Measurements from ENCODE around the gene ARRDC1.
A peak's percentile ranks its signal among the peaks of the same experiment; 100 is the strongest.
"Not testable (repeated sequence)": the region's sequence is repeated elsewhere in the genome, so short reads cannot be mapped to it uniquely, and the experiment has no call there.

Gene ARRDC1

GRCh38 chr9:137613738-137614523 is 8.4 kb downstream of the ARRDC1 start:
- no peak for DNase-seq

DNA sequence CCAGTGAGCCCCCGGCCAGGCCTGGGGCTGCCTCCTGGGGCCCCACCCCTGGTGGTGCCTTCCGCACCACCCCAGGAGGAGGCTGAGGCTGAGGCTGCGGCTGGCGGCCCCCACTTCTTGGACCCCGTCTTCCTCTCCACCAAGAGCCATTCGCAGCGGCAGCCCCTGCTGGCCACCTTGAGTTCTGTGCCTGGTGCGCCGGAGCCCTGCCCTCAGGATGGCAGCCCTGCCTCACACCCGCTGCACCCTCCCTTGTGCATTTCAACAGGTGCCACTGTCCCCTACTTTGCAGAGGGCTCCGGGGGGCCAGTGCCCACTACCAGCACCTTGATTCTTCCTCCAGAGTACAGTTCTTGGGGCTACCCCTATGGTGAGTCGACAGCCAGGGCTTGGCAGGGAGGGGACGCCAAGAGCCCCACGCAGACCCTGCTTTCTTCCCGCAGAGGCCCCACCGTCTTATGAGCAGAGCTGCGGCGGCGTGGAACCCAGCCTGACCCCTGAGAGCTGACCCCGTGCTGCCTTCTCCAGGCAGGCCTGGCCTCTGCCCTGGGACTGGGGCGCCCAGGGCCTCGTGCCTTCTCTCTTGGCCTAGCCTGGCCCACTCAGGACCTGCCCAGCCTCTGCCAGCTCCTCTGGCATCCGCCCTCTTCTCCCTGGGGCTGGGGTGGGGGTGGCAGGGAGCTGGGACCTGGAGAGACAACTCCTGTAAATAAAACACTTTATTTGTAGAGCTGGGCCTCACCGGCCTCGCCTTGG is 9.3 kb downstream of the ARRDC1 start:
- DNase-seq: no peak

- DNase-seq: no peak
These were observed 9.9 kb downstream of the ARRDC1 start for GRCh38 chr9:137615387-137615871.

DNA sequence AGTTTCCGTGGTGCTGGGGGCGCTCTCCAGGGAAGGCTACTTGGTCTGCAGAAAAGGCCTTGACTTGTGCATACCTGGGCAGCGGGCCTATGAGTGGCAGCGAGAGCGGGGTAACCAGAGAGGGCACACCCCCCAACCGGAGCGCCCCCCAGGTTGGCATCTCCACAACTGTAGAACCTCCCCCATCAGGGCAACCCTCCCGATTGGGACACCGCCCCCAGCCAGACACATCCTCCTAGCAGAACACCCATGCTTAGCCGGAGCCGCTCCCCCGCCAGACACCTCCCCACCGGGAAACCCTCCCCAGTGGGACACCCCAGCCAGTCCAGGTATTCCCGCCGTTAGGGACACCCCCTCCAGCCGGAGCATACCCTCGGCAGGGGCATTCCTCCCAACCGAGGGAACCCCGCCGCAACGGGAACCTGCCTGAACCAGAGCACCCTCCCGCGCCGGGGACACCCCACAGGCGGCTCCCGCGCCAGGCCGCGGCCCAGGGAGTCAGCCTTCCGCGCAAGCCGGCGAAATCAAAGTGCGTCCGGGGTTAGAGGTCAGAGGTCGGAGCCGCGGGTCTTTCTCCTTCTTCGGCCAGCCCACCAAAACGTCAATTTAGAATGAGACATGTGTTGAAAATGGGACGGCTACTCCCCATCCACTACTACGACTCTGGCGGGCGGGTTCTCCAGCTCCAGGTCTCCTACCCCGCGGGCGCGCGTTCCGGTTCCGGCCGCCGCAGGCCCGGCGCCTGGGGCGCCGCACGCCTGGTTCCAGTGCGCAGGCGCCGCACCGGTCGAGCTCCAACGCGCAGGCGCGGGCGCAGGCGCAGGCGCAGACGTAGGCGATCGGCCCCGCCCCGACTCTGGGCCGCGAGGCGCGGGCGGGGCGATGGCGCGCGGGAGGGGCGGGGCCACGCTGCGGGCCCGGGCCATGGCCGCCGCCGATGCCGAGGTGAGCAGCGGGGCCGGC is 12.9 kb downstream of the ARRDC1 start, which contains the start of gene EHMT1:
EHMT1 (plus strand) TSS at position 901 of the 963 bp plus-strand sequence; CDS start at position 925, 24 bp downstream.
- peak; percentile 88 for DNase-seq

- DNase-seq: no peak
These were observed 14.0 kb downstream of the ARRDC1 start for GRCh38 chr9:137619240-137620047.

DNA sequence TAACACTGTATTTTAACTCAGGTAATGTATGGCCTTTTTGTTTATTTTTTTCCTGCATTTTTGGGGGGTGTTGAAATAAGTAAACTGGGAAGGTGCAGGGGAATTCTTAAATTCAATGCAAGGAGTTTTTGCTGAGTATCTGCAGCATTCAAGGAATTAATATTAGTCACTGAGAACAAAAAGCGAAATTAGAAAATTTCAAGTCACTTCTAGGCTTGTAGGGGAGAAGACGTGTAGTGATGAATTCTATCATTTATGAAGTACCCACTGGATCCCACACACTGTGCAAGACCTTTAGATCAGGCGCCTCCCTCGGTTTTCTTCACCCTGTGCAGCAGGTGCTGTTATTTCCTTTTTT is 14.5 kb downstream of the ARRDC1 start:
- DNase-seq: no peak

DNA sequence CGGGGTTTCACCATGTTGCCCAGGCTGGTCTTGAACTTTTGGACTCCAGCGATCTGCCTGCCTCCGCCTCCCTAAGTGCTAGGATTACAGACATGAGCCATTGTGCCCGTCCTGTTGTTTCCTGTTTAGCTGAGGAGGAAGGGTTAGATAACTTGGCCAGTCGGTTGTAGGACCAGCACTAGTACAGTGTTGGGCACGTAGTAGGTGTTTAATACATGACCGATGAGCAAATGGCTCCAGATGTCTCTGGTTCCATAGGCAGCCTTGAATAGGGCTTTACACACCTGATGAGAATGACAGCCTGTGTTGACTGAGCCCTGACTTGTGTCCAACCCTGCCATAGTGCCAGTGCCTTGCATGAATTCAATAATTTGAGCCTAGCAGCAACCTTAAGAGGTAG is 15.1 kb downstream of the ARRDC1 start:
- no peak for DNase-seq

GRCh38 chr9:137621131-137621757 is 15.8 kb downstream of the ARRDC1 start:
- DNase-seq: no peak

DNA sequence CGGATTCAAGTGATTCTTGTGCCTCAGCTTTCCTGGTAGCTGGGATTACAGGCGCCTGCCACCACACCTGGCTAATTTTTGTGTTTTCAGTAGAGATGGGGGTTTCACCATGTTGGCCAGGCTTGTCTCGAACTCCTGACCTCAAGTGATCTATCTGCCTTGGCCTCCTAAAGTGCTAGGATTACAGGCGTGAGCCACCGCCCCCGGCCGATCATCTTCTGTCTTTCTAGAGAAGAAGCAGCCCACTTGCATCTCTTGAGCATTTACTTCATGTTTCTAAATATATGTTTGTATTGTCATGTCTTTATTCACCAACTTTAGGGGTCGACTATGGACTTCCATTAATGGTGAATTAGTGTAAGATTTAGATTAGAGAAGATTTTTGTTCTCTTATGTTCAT is 16.7 kb downstream of the ARRDC1 start:
- not testable (repeated sequence) for DNase-seq

- DNase-seq: no peak
These were observed 21.0 kb downstream of the ARRDC1 start for GRCh38 chr9:137626464-137626863.

GRCh38 chr9:137627406-137627805 is 21.9 kb downstream of the ARRDC1 start:
- not testable (repeated sequence) for DNase-seq

GRCh38 chr9:137630126-137630525 is 24.6 kb downstream of the ARRDC1 start:
- DNase-seq: no peak

- no peak for DNase-seq
These were observed 25.2 kb downstream of the ARRDC1 start for GRCh38 chr9:137630679-137631078.

DNA sequence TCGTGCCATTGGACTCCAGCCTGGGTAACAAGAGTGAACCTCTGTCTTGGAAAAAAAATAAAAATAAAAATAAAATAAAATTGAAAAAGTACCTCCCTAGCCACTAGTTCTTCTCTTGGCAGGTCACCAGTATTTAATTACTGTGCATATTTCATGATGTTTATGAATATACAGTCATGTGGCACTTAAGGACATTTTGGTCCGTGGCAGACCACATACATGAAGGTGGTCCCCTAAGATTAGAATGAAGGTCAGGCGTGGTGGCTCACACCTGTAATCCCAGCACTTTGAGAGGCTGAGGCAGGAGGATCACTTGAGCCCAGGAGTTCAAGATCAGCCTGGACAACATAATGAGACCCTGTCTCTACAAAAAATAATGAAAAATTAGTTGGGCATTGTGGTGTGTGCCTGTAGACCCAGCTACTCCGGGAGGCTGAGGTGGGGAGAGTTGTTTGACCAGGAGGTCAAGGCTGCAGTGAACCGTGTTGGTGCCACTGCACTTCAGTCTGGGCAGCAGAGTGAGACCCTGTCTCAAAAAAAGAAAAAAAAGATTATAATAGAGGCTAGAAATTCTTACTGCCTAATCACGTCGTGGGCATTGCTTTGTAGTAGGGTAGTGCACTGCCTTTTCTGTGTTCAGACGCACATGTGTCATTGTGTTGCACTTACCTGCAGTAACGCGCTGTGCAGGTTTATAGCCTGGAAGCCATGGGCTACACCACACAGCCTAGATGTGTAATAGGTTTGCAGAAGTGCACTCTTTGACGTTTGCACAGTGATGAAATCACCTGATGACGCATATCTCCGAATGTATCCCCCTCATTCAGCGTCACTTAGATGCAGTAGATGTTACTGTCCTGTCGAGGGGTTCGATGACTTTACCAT is 26.1 kb downstream of the ARRDC1 start:
- no peak for DNase-seq

DNA sequence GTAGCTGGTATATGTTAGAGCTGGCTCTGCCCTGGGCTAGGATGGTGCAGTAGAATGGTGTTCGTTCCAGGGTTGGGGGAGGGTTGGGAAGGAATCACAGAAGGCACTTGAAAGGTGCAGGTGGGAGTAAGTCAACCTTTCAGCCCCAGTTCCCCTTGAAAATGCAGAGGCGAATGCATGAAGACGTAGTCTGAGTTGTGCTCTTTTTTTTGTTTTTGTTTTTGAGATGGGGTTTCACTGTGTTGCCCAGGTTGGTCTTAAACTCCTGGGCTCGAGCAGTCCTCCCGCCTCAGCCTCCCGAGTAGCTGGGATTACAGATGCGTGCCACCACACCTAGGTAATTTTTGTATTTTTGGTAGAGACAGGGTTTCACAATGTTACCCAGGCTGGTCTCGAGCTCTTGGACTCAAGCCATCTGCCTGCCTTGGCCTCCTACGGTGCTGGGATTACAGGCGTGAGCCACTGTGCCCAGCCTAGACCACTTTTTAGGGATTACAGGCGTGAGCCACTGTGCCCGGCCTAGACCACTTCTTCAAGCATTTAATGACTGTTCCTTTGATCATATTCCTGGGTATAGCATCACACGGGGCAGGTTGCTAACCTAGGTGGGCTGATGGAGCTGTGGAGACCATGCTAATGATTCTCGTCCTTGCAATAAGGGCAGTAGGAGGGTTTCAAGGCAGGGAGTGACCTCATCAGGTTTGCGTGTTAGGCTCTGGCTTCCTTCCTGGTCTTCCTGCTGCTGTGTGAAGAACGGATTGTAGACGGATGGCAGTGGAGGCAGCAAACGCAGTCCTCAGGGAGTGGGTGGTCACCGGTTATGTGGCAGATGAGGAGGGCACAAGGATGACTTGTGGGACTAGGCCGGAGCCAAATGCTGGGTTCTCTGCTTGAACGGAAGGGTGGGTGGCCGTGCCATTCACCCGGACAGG is 27.0 kb downstream of the ARRDC1 start:
- no peak for DNase-seq

GRCh38 chr9:137634016-137634415 is 28.5 kb downstream of the ARRDC1 start:
- DNase-seq: no peak

DNA sequence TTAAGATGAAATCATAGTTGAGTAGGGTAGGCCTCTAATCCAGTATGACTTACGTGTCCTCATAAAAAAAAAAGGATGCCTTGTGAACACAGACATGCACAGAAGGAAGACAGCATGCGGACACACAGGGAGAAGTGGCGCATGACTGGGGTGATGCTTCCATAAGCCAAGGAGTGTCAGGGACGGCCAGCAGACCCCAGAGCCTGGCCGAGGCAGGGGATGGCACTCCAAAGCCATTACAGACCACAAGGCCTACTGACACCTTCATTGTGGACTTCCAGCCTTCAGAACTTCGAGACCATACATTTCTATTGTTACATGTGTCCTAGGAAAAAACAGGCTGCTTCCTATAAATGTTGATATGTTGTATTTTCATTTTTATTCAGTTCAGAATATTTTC is 33.2 kb downstream of the ARRDC1 start:
- no peak for DNase-seq

- DNase-seq: no peak
These were observed 34.0 kb downstream of the ARRDC1 start for GRCh38 chr9:137639303-137640051.
